GM18907 (cell line): ENCODE measurements around the gene RPS6KL1.

Experiments
- ATAC-seq: cut with Tn5 transposase; IDR thresholded peaks from one replicate; pipeline ENCODE4 v1.9.1; 2021; ENCODE audit warnings: mild to moderate bottlenecking, moderate library complexity; ENCODE audit not compliant: unreplicated experiment

RPS6KL1 gene

DNA sequence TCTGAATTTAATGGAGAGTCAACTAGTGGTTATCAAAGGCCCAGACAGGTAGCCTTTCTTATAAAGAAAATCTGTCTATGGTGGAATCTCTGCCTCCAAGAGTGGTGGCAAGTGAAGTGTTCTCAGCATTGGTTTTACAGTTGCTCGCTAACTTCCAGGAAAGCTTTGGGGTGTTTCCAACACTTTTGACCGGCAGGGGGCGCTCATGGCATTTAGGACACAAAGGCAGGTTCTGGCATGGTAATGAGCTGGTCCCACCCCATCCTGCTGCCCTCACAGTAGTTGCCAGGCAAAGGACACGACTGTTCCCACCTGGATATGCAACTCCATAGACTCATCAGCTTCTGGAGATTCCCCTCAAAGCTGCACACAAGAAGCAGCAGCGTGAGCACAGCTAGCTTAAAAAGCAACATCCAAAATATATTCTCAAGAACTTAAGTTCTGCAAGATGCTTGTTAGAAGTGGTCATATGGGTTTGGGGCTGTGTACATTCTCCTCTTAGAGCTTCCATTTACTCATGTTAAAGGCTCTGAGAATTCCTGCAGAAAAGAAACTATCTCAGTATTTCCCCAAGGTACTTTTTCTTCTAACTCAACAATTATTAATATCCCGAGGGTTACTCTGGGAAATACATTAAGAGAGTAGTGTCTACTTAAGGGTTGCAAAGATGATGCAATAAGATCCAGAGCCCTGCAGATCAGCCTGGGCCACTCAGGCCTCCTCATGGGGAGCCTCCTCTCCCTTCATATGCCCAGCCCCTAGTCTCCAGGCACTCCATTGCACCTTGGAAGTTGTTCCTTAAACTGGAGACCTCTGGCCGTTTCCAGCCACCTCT lies 61.9 kb downstream of the RPS6KL1 start:
- ATAC-seq: no peak

DNA sequence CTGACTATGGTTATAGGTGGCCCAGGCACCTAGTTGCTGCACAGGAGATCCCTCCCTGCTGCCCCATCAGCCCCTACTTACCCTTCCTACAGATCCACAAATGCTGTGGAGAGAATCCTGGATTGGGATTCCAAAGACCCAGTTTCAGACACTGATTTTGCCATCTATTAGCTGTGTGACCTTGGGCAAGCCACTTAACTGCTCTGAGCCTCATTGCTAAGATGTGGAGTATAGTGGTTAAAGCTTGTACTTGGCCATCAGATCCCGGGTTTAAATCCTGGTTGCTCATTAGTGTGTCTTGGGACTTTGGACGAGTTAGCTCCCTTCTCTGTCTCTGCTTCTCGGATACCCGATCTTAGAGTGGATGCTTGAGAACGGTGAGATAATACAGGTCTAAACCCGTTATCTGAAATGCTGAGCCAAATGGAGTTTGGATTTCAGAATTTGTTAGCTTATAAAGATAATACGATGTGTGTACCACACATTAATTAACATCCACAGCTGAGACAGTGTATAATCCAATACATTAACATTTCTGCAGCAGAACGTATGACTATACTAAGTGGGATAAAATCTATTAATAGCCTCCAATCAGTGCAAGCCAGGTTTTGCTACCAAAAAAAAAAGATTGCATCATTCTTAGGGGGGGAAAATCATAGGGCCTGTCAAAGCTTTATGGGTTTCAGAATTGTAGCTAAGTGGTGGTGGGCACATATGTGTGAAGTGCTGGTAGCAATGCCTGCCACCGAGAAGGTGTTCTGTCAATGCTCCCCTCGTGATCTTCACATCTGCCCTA lies 63.1 kb downstream of the RPS6KL1 start:
- no peak for ATAC-seq

DNA sequence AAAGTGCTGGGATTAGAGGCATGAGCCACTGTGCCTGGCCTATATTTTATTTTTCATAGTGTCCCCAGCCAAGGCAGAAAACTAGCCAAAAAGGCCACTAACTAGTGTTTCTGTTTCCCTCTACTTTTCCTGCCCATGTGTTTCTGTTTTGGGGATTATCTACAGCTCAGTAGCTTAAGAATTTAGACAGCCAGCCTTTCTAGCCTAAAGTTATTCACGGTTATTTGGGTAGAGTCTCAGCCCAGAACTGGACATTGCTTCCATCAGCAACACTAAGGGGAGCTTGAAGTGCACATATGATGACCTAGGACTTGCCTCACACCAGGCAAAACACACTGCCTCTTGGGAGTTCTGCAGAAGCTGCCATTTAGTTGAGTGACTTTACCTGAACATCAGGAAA lies 65.0 kb downstream of the RPS6KL1 start:
- no peak for ATAC-seq

DNA sequence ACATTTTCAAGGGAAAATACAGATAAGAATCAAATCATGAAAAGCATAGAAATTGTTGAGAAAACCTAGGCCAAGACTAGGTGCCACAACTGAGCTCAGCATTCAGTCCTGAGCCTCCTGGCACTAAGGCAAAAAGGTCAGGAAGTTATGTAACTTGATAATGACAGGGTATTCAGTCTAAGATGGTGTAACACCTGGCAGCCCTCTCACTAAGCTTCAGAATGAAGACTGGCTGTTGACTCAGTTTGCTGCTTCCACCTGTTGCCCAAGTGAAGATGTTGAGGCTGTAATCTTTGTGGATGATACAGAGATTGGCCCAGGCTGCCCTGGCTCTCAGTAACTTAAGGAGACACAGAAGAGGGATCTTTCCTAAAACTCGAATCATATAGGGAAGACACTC lies 66.7 kb downstream of the RPS6KL1 start:
- ATAC-seq: no peak

GRCh38 chr14:74855945-74856344 lies 67.1 kb downstream of the RPS6KL1 start:
- ATAC-seq: no peak

- no peak for ATAC-seq
These were observed 68.0 kb downstream of the RPS6KL1 start for GRCh38 chr14:74855021-74855420.
